GM18508 (cell line): Measurements from ENCODE around the gene PARD6B.
"Not testable (repeated sequence)": the region's sequence is repeated elsewhere in the genome, so short reads cannot be mapped to it uniquely, and the experiment has no call there.

Source experiments
- ATAC-seq: cut with Tn5 transposase; IDR thresholded peaks from one replicate; pipeline ENCODE4 v1.9.1; 2021; ENCODE audit warnings: moderate number of reproducible peaks; ENCODE audit not compliant: insufficient read depth, unreplicated experiment

The PARD6B gene

GRCh38 chr20:50769551-50770085 is 38.2 kb downstream of the PARD6B start:
- ATAC-seq = not testable (repeated sequence)

GRCh38 chr20:50771419-50772080 is 40.2 kb downstream of the PARD6B start:
- ATAC-seq = not testable (repeated sequence)

GRCh38 chr20:50772420-50773185 is 41.2 kb downstream of the PARD6B start:
- no peak for ATAC-seq

DNA sequence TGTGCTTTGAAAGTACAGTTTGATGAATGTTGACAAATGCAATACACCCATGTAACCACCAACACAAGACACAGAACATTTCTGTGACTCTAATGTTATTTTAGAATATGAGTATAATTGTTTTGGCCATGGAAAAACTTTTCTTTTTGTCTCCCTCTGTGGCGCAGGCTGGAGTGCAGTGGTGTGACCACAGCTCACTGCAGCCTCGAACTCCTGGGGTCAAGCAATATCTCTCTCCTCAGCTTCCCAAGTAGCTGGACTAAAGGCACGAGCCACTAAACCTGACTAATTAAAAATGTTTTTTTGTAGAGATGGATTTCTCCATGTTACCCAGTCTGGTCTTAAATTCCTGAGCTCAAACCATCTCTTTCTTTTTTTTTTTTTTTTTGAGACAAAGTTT is 43.1 kb downstream of the PARD6B start:
- no peak for ATAC-seq

DNA sequence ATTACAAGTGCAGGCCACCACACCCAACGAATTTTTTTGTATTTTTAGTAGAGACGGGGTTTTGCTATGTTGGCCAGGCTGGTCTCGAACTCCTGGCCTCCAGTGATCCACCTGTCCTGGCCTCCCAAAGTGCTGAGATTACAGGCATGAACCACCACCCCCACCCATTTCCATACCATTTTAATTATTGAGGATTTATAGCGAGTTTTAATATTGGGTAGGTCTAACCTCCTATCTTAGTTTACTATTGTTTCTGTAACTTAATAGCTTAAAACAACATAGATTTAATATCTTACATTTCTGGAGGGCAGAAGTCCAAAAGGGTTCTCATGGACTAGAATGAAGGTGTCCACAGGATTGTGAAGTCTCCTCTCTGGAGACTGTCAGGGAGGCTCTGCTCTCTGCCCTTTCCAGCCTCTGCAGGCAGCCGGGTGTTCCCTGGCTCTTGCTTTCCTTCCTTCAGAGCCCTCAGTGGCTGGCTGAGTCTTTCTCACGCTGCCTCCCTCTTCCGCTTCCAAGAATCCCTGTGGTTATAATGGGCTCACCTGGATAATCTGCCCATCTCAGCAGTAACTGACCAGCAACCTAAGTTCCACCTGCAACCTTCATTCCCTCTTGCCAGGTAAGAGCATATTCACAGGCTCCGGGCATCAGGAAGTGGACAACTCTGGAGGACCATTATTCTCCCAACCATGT is 44.9 kb downstream of the PARD6B start:
- no peak for ATAC-seq

GRCh38 chr20:50777373-50777772 is 46.0 kb downstream of the PARD6B start:
- no peak for ATAC-seq

GRCh38 chr20:50778994-50779393 is 47.6 kb downstream of the PARD6B start:
- not testable (repeated sequence) for ATAC-seq

GRCh38 chr20:50783390-50783789 is 52.0 kb downstream of the PARD6B start:
- ATAC-seq = no peak

GRCh38 chr20:50783903-50784302 is 52.5 kb downstream of the PARD6B start:
- no peak for ATAC-seq

DNA sequence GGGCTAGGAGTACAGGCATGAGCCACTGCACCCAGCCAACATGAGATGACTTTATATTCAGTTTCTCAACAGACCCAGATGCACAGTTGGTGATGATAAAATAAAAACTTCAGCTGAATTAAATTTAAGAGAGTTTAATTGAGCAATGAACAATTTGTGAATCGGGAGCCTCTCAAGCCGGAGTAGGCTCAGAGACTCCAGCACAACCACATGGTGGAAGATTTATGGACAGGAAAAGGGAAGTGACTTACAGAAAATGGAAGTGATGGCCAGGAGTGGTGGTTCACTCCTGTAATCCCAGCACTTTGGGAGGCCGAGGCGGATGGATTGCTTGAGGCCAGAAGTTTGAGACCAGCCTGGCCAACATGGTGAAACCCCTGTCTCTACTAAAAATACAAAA is 53.1 kb downstream of the PARD6B start:
- ATAC-seq = no peak

DNA sequence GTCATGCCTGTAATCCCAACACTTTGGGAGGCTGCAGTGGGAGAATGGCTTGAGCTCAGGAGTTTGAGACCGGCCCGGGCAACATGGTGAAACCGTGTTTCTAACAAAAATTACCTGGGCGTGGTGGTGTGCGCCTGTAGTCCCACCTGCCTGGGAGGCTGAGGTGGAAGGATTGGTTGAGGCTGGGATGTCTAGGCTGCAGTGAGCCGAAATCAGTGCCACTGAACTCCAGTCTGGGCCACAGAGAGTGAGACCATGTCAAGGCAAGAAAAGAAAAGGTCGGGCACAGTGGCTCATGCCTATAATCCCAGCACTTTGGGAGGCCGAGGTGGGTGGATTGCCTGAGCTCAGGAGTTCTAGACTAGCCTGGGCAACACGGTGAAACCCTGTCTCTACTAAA is 55.3 kb downstream of the PARD6B start:
- ATAC-seq = no peak

DNA sequence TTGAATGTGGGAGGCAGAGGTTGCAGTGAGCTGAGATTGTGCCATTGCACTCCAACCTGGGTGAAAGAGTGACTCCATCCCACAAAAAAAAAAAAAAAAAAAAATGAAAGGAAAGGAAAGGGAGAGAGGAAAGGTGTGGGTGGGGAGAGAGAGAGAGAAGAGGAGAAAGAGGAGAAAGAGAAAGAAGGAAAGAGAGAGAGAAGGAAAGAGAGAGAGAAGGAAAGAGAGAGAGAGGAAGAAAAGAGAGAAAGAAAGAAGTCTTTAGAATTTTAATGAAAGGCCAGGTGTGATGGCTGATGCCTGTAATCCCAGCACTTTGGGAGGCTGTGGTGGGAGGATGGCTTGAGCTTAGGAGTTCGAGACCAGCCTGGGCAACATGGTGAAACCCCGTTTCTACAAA is 55.8 kb downstream of the PARD6B start:
- no peak for ATAC-seq

DNA sequence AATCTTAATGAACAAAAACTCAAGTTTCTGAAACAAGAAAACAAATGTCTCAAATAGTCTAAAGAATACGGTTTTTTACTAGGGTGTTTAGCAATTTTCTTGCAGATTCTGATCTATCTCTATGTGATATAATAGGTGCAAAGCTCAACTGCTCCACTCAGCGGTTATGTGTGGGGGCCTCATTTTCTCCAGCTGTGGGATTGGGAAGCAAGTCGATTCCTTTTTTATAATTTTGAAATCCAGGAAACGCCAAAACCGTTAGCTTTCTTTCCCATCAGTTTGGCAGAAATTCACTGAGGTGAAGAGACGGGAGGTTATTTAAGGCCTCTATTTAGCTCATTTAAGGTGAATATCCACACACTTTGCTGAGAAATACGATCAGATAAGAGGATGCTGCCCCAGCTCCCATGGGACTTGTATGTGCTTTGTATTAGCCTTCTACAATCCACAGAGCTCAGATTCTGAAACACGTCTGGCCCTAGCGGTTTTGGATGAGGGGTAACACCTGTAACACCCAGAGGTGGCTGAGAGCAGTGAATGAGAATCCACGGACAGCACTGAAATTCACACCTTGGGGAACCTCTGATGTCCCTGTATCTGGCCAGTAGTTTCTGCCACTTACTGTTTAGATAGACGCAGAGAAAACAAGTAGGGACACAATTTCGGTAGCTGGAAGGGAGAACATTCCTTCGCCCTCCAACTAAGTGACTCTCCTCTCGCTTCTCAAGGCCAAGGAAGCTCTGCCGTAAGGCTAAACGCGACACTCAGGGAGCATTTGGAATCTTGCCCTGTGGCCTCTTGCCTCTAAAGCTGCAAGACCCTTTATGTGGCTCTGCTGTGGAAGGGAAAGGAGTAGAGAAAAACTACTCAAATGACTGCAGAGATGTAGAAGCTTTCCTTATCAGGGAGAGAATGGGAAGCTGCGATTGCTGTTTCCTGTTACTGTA is 56.9 kb downstream of the PARD6B start:
- ATAC-seq = no peak

DNA sequence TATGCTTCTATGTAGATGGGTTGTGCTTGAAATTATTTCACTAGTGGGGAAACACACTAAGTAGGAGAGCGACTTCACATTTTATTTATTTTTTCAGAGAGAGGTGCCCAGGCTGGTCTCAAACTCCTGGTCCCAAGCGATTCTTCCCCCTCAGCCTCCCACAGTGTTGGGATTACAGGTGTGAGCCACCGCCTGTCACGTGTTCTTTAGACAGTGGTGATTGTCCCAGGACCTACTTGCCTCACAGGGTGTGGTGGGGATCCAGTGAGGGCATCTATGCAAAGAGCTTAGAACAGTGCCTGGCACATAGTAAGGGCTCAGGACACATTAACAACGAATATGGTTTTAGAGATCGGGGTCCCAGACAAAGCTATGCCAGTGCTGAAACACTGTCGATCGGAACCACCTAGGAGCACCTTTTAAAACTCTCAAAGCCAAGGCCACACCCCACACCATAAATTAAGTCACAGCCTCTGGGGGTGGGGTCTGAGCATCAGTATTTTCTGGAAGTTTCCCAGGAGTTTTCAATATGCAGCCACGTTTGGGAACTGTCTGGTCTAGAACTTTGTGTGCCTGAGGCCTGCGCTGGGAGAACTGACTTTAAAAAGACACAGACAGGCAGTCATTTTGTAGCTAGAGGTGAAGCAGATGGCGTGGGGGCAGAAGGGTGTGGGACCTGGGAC is 58.7 kb downstream of the PARD6B start:
- ATAC-seq = no peak

DNA sequence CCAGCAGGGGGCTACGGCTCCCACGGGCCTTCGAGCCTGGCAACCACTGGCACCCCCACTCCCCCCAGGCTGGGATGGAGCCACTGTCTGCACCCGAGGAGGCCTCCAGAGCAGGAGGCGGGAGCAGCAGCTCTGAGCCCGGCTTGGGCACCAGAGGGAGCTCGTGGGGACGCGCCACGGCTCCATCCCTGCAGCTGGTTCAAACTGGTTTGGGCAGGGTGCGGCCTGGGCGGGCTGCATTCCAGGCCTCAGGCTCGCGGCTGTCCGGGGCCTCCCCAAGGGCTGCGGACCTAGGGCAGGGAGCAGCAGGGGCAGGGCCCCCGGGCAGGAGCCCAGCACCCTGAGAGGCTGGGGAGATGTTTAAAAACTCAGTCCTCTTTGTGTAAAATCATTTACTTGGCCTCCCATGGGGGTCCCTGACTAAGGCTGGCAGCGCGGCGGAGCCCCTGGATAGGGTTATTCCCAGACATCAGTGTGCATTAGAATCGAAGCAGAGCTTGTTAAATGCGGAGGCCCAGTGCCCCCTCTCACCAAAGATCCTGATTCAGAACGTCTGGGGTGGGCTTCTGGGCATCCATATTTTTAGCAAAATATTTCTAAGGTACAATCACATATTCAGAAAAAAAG is 59.4 kb downstream of the PARD6B start:
- peak; percentile 47 for ATAC-seq

GRCh38 chr20:50792708-50793574 is 61.6 kb downstream of the PARD6B start:
- ATAC-seq = no peak

- ATAC-seq = not testable (repeated sequence)
Observed at GRCh38 chr20:50793575-50794016, 62.2 kb downstream of the PARD6B start.
